ENCODE results near the gene GRHPR. TPM values are rescaled to one million over a fixed set of nuclear protein-coding genes. Genes with fewer than 3 reads are reported as not detected.

GRHPR gene
- total RNA-seq, 2 experiments from 2014 or later: 51.2 to 51.5 TPM

DNA sequence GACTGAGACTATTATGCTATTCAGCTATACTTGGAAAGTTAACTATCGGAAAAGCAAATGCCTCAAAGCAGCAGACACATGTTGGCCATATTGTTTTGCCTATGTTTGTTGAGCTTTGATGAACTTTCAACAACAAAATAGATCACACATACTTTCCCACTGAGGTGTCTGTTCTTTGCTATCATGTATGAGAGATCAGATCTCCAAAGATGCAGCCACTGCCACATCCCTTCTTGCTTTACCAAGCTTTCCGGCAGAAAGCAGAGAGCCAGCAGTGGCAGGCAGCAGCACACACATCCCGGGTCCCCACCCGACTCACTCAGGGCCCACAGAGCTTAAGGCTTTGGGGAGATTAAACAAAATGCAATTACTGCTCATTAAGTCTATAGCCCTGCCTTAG, 23.9 kb downstream of the GRHPR start:
- POLR2A ChIA-PET: no interaction called here
- Mint-ChIP-seq H3K4me1 (no peaks in the 10 kb centered on the region), H3K9me3 (no peaks in the 10 kb centered on the region), H3K27me3 (no peaks in the 10 kb centered on the region), H3K27ac (no peak overlapping the region), H3K36me3 (ENCODE audit: low read depth) (peaks cover 22% of the 10 kb centered on the region), H3K4me3 (no peak overlapping the region)
- CTCF ChIA-PET: interaction anchor here (0.5 kb wide), 1 partner anchor 412 kb away, joined by 3 read pairs; the partner anchor contains the start of gene PAX5
- DNase-seq: no peak

DNA sequence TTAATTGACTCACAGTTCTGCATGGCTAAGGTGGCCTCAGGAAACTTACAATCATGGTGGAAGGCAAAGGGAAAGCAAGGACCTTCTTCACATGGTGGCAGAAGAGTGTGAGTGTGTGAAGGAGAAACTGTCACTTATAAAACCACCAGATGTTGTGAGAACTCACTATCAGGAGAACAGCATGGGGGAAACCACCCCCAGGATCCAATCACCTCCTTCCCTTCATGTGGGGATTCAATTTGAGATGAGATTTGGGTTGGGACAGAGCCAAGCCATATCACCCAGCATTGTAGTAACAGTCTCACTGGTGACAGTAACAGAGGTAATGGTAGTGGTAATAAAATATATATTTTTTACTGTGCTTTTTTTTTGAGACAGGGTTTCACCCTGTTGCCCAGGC, 24.6 kb downstream of the GRHPR start:
- Mint-ChIP-seq H3K36me3 (ENCODE audit: low read depth) (peaks cover 18% of the 10 kb centered on the region), H3K27ac (no peak overlapping the region)

GRCh38 chr9:37449862-37450632, 27.6 kb downstream of the GRHPR start:
- ChIA-PET POLR2A (interaction anchor here (1.1 to 1.6 kb wide), 3 partner anchors 14 to 19 kb away, joined by 3 to 7 read pairs (median 3); no protein-coding TSS in a partner anchor), CTCF (interaction anchor here (1.7 kb wide), 1 partner anchor 31 kb away, joined by 5 read pairs; no protein-coding TSS in a partner anchor)
- no peak for DNase-seq
- H3K4me3 Mint-ChIP-seq: no peak overlapping the region
- H3K4me1 Mint-ChIP-seq: peaks cover 4% of the 10 kb centered on the region
- no peaks in the 10 kb centered on the region for H3K27me3 Mint-ChIP-seq
- no peak overlapping the region for H3K27ac Mint-ChIP-seq
- H3K9me3 Mint-ChIP-seq: no peaks in the 10 kb centered on the region
- peaks cover 15% of the 10 kb centered on the region for H3K36me3 Mint-ChIP-seq (ENCODE audit: low read depth)

More for the DNA sequence above, 24.6 kb downstream of the GRHPR start:
- Mint-ChIP-seq H3K27me3 (no peaks in the 10 kb centered on the region), H3K4me3 (no peak overlapping the region), H3K9me3 (no peaks in the 10 kb centered on the region), H3K4me1 (peaks cover 4% of the 10 kb centered on the region)
- ChIA-PET CTCF (no interaction called here), POLR2A (no interaction called here)
- DNase-seq: no peak

DNA sequence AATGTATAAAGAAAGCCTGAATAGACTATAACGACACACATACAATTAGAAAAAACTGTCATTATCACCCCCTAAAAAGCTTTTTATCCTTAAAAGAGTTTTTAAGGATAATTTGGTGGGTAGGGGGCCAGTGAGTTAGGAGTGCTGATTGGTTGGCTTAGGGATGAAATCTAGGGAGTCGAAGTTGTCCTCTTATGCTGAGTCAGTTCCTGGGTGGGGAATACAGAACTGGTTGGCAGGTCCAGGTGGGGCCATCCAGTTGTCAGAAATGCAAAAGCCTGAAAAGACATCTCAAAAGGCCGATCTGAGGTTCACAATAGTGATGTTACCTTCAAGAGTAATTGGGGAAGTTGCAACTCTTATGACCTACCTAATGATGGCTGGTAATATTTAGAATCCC, 29.1 kb downstream of the GRHPR start:
- peaks cover 4% of the 10 kb centered on the region for H3K4me1 Mint-ChIP-seq
- CTCF ChIA-PET: no interaction called here
- H3K36me3 Mint-ChIP-seq (ENCODE audit: low read depth): peaks cover 15% of the 10 kb centered on the region
- POLR2A ChIA-PET: no interaction called here
- no peak overlapping the region for H3K27ac Mint-ChIP-seq
- DNase-seq: no peak
- H3K27me3 Mint-ChIP-seq: no peaks in the 10 kb centered on the region
- no peak overlapping the region for H3K4me3 Mint-ChIP-seq
- H3K9me3 Mint-ChIP-seq: no peaks in the 10 kb centered on the region

GRCh38 chr9:37452611-37453010, 30.1 kb downstream of the GRHPR start:
- H3K4me3 Mint-ChIP-seq: no peak overlapping the region
- peaks cover 18% of the 10 kb centered on the region for H3K36me3 Mint-ChIP-seq (ENCODE audit: low read depth)
- no peak for DNase-seq
- no peaks in the 10 kb centered on the region for H3K9me3 Mint-ChIP-seq
- H3K27me3 Mint-ChIP-seq: no peaks in the 10 kb centered on the region
- POLR2A ChIA-PET: no interaction called here
- CTCF ChIA-PET: no interaction called here
- H3K4me1 Mint-ChIP-seq: peaks cover 6% of the 10 kb centered on the region
- H3K27ac Mint-ChIP-seq: no peak overlapping the region

DNA sequence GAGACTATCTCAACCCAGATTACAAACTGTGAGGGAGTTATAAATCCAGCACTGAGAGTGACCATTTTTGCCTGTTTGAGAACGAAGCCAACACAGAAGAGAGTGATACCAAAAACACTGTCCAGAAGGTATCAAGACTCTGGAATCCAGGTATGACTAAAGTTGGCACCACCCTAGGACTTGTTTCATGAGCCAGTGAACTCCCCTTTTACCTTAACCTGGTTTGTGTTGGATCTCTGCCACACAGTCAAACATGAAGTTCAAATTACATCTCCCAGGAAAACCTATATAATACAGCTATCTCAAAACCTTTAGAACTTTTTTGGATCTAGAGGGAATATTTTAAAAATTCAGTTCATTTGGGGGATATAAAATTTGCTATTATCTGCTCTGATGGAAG, 31.3 kb downstream of the GRHPR start:
- no peaks in the 10 kb centered on the region for H3K9me3 Mint-ChIP-seq
- peaks cover 16% of the 10 kb centered on the region for H3K36me3 Mint-ChIP-seq (ENCODE audit: low read depth)
- CTCF ChIA-PET: no interaction called here
- DNase-seq: no peak
- H3K4me3 Mint-ChIP-seq: no peak overlapping the region
- no peak overlapping the region for H3K27ac Mint-ChIP-seq
- no peaks in the 10 kb centered on the region for H3K27me3 Mint-ChIP-seq
- POLR2A ChIA-PET: no interaction called here
- peaks cover 6% of the 10 kb centered on the region for H3K4me1 Mint-ChIP-seq

DNA sequence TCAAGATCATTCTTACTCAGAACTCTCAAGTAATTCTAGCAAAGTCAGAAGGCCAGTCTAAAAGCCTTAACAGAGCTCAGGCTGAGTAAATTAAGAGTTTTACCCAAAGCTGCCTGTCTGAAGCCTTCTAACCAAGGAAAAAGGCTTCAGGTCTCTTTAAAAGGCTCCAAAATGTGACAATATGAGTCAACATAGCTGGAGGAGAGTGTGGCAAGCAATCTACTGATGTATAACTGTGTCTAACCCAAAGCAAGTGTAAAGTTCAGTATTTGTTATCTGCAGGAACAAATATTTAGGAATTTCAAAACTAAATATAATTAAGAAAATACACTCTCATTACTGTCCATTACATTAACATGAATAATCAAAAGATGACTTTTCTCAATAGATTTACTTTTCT, 31.7 kb downstream of the GRHPR start:
- no peak overlapping the region for H3K27ac Mint-ChIP-seq
- peaks cover 6% of the 10 kb centered on the region for H3K4me1 Mint-ChIP-seq
- POLR2A ChIA-PET: no interaction called here
- no peaks in the 10 kb centered on the region for H3K9me3 Mint-ChIP-seq
- peaks cover 16% of the 10 kb centered on the region for H3K36me3 Mint-ChIP-seq (ENCODE audit: low read depth)
- CTCF ChIA-PET: no interaction called here
- H3K27me3 Mint-ChIP-seq: no peaks in the 10 kb centered on the region
- no peak for DNase-seq
- no peak overlapping the region for H3K4me3 Mint-ChIP-seq

- no peak for DNase-seq
- Mint-ChIP-seq H3K36me3 (ENCODE audit: low read depth) (peaks cover 9% of the 10 kb centered on the region), H3K4me1 (peaks cover 6% of the 10 kb centered on the region), H3K27ac (no peak overlapping the region), H3K27me3 (no peaks in the 10 kb centered on the region), H3K4me3 (no peak overlapping the region), H3K9me3 (no peaks in the 10 kb centered on the region)
- ChIA-PET POLR2A (interaction anchor here (1.1 kb wide), 1 partner anchor 33 kb away, joined by 3 read pairs; no protein-coding TSS in a partner anchor), CTCF (no interaction called here)
Observed at GRCh38 chr9:37455884-37456647, 33.6 kb downstream of the GRHPR start.

GRCh38 chr9:37456817-37457216, 34.3 kb downstream of the GRHPR start:
- Mint-ChIP-seq H3K27ac (no peak overlapping the region), H3K4me1 (peaks cover 3% of the 10 kb centered on the region), H3K9me3 (no peaks in the 10 kb centered on the region), H3K36me3 (ENCODE audit: low read depth) (peaks cover 6% of the 10 kb centered on the region), H3K27me3 (no peaks in the 10 kb centered on the region), H3K4me3 (no peak overlapping the region)
- POLR2A ChIA-PET: interaction anchor here (1.1 kb wide), 1 partner anchor 34 kb away, joined by 3 read pairs; no protein-coding TSS in a partner anchor
- DNase-seq: no peak
- CTCF ChIA-PET: no interaction called here

DNA sequence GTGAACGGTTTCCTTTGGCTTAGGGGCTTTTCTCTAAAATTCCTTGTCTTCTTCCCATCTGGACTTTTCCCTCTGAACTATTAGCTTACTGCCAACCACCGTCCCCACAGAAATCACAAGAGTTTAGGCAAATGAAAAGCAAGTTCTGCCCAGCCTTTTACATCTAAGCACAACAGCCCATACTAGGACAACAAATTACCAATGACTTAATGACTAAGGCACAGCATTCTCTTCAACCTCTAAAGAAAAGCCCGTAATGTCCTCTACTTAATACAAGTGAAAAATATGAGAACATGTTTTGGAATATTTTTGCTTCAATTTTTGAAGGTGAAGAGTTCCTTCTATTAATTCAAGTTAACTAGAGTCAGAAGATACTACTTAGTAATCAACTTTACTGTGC, 41.5 kb downstream of the GRHPR start:
- ChIA-PET CTCF (no interaction called here), POLR2A (interaction anchor here (0.6 to 5.8 kb wide), 7 partner anchors 13 to 337 kb away, joined by 3 to 75 read pairs (median 3); partner anchors contain the start of genes DCAF10, GRHPR, POLR1E and TOMM5)
- H3K36me3 Mint-ChIP-seq (ENCODE audit: low read depth): peaks cover 5% of the 10 kb centered on the region
- DNase-seq: no peak
- H3K27ac Mint-ChIP-seq: peak overlapping the region; percentile 89
- H3K27me3 Mint-ChIP-seq: no peaks in the 10 kb centered on the region
- peak overlapping the region; percentile 83 for H3K4me3 Mint-ChIP-seq
- peaks cover 34% of the 10 kb centered on the region for H3K4me1 Mint-ChIP-seq
- no peaks in the 10 kb centered on the region for H3K9me3 Mint-ChIP-seq

GRCh38 chr9:37464426-37465248, 42.1 kb downstream of the GRHPR start:
- CTCF ChIA-PET: interaction anchor here (1.2 kb wide), 1 partner anchor 17 kb away, joined by 3 read pairs; no protein-coding TSS in a partner anchor
- no peaks in the 10 kb centered on the region for H3K27me3 Mint-ChIP-seq

GRCh38 chr9:37465249-37466036, 42.9 kb downstream of the GRHPR start, which contains the start of gene ZBTB5:
ZBTB5 (minus strand) TSS chr9:37465450; CDS start chr9:37442551, 22,899 bp downstream.
- H3K9me3 Mint-ChIP-seq: no peaks in the 10 kb centered on the region
- ChIA-PET CTCF (interaction anchor here (1.0 to 1.2 kb wide), 2 partner anchors 16 to 50 kb away, joined by 3 to 4 read pairs; no protein-coding TSS in a partner anchor), POLR2A (interaction anchor here (0.6 to 5.8 kb wide), 12 partner anchors 15 to 1065 kb away, joined by 3 to 75 read pairs (median 5); partner anchors contain the start of genes DCAF10, FBXO10, GRHPR and POLR1E)
- peak within 1 kb of the TSS; percentile 89 for H3K27ac Mint-ChIP-seq
- H3K4me3 Mint-ChIP-seq: peak within 1 kb of the TSS; percentile 83
- DNase-seq: peak; percentile 99
- no peaks in the 10 kb centered on the region for H3K27me3 Mint-ChIP-seq
- H3K4me1 Mint-ChIP-seq: peaks cover 34% of the 10 kb centered on the region
- H3K36me3 Mint-ChIP-seq (ENCODE audit: low read depth): peaks cover 5% of the 10 kb centered on the region

More at GRCh38 chr9:37464426-37465248, 42.1 kb downstream of the GRHPR start:
- peaks cover 5% of the 10 kb centered on the region for H3K36me3 Mint-ChIP-seq (ENCODE audit: low read depth)
- DNase-seq: peak; percentile 67
- POLR2A ChIA-PET: interaction anchor here (0.6 to 5.8 kb wide), 13 partner anchors 14 to 1064 kb away, joined by 3 to 75 read pairs (median 3); partner anchors contain the start of genes DCAF10, FBXO10, GRHPR and POLR1E
- no peaks in the 10 kb centered on the region for H3K9me3 Mint-ChIP-seq
- H3K4me1 Mint-ChIP-seq: peaks cover 34% of the 10 kb centered on the region
- peak overlapping the region; percentile 89 for H3K27ac Mint-ChIP-seq
- H3K4me3 Mint-ChIP-seq: peak overlapping the region; percentile 83
